ENCODE measurements around the gene CYB561D2.

- TF ChIP-seq, protein P1, sequence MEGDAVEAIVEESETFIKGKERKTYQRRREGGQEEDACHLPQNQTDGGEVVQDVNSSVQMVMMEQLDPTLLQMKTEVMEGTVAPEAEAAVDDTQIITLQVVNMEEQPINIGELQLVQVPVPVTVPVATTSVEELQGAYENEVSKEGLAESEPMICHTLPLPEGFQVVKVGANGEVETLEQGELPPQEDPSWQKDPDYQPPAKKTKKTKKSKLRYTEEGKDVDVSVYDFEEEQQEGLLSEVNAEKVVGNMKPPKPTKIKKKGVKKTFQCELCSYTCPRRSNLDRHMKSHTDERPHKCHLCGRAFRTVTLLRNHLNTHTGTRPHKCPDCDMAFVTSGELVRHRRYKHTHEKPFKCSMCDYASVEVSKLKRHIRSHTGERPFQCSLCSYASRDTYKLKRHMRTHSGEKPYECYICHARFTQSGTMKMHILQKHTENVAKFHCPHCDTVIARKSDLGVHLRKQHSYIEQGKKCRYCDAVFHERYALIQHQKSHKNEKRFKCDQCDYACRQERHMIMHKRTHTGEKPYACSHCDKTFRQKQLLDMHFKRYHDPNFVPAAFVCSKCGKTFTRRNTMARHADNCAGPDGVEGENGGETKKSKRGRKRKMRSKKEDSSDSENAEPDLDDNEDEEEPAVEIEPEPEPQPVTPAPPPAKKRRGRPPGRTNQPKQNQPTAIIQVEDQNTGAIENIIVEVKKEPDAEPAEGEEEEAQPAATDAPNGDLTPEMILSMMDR (IDR thresholded peaks at IDR 0.05; ENCODE audit: extremely low read depth in 1 of 2, insufficient read depth in 1 of 2, low read depth in 1 of 2, low read length in 2 of 2): no peak
- TF ChIP-seq POLR2A (IDR thresholded peaks at IDR 0.05; ENCODE audit: low read depth, low read length) (no peak), POLR2AphosphoS5 (IDR thresholded peaks at IDR 0.05; ENCODE audit: insufficient read depth, low read depth, low read length) (no peak), JUN (IDR thresholded peaks at IDR 0.05; ENCODE audit: borderline replicate concordance, insufficient read depth, insufficient read length, low read depth) (no peak), EZH2 (IDR thresholded peaks at IDR 0.05; ENCODE audit: borderline replicate concordance, low read depth, low read length, severe bottlenecking) (no peak), GATA2 (IDR thresholded peaks at IDR 0.05; ENCODE audit: insufficient read depth, insufficient read length, low read depth, low read length) (no peak), MYC (IDR thresholded peaks at IDR 0.05; ENCODE audit: low read depth, low read length) (no peak), FOS (IDR thresholded peaks at IDR 0.05; ENCODE audit: borderline replicate concordance, insufficient read depth, low read length) (no peak)
- TF ChIP-seq, protein P2, sequence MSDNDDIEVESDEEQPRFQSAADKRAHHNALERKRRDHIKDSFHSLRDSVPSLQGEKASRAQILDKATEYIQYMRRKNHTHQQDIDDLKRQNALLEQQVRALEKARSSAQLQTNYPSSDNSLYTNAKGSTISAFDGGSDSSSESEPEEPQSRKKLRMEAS (IDR thresholded peaks at IDR 0.05; ENCODE audit: insufficient read depth, insufficient read length): no peak
Observed at GRCh38 chr3:50372349-50372748, 21.7 kb downstream of the CYB561D2 start.
